H1 (cell line): ENCODE results near the gene SLC43A3. TPM values are rescaled to one million over a fixed set of nuclear protein-coding genes. Genes with fewer than 3 reads are reported as not detected.

Experiments
- CHD7 ChIP-seq: fragments of 300-600 bp; sonication (generic); IDR thresholded peaks from 2 replicates; pipeline ENCODE4 v1.7.1; 2012; ENCODE audit warnings: low read length, moderate library complexity, mild to moderate bottlenecking, inconsistent platforms; ENCODE audit not compliant: insufficient replicate concordance
- GABPA ChIP-seq: IDR thresholded peaks from 2 replicates; pipeline ENCODE4 v1.6.1; 2011; ENCODE audit warnings: mild to moderate bottlenecking, low read length, moderate library complexity, borderline replicate concordance; ENCODE audit not compliant: insufficient read depth
- KDM4A ChIP-seq: IDR thresholded peaks from one replicate; pipeline ENCODE4 v1.7.1; 2012; ENCODE audit warnings: low read depth, mild to moderate bottlenecking, moderate library complexity, low read length, inconsistent platforms; ENCODE audit not compliant: severe bottlenecking
- RBBP5 ChIP-seq: IDR thresholded peaks from 2 replicates; pipeline ENCODE4 v1.7.1; 2012; ENCODE audit warnings: low read depth, mild to moderate bottlenecking, inconsistent platforms, low read length, moderate library complexity, borderline replicate concordance
- polyA plus RNA-seq, 7 experiments: library from polyadenylated mRNA; depleted of rRNA in 3 of 7; stranded (reverse) in 5 of 7; unstranded in 2 of 7; fragments of >200 nt in 5 of 7; fragments of 200-250 nt in 2 of 7; gene quantifications; 1 replicate in 5 of 7; 2 replicates in 1 of 7; 4 replicates in 1 of 7; pipeline versions ENCODE4 v1.2.1 to v1.2.3, GENCODE V29; 2011 to 2013; ENCODE audit warnings: missing spikeins in 2 of 7, mixed read lengths in 2 of 7
- total RNA-seq: library from RNA; stranded (reverse); fragmentation: NEBNext Ultra II Directional; extraction: Animal tissue kit (Norgen Biotek cat#: 25700); gene quantifications from 2 replicates; pipeline ENCODE4 v1.2.1, GENCODE V29; 2021

SLC43A3 gene
- total and polyA plus RNA-seq, 2 of the 8 experiments (the other 6 are each of a cell fraction or from before 2014, with no cell fraction given), result 31.8 to 67.8 TPM

- no peak for TF ChIP-seq CHD7
- no peak for TF ChIP-seq RBBP5
- no peak for TF ChIP-seq GABPA
- no peak for TF ChIP-seq KDM4A
Observed at GRCh38 chr11:57363131-57364080, 63.5 kb downstream of the SLC43A3 start (continued).
